HepG2 (cell line): ENCODE measurements around the gene ARMC10. TPM values are rescaled to one million over a fixed set of nuclear protein-coding genes. Genes with fewer than 3 reads are reported as not detected.
A peak's percentile ranks its signal among the peaks of the same experiment; 100 is the strongest.
"Not testable (repeated sequence)": the region's sequence is repeated elsewhere in the genome, so short reads cannot be mapped to it uniquely, and the experiment has no call there.

Experiments used
- ATAC-seq: fragments of 200-7000 bp; cut with Tn5 transposase; 3 replicates; pipeline ENCODE4 v1.9.1; 2020; ENCODE audit warnings: mild to moderate bottlenecking, moderate library complexity
- BruUV-seq: library from RNA; stranded (reverse); fragments of 400-500 nt; replicated peaks from 2 replicates; lab custom pipeline; 2021; lab: Mats Ljungman, UMichigan
- CTCF ChIA-PET: fragments of 300-600 bp; formaldehyde crosslinking; extraction: SDS; loops from one replicate; lab custom pipeline; 2021; ENCODE audit warnings: low total read pairs, inconsistent platforms, low intra/inter-chr PET ratio; lab: Yijun Ruan, JAX
- POLR2A ChIA-PET: fragments of 350-600 bp; sonication (Branson Sonifier 250); formaldehyde crosslinking; loops from one replicate; lab custom pipeline; 2020; ENCODE audit warnings: antibody characterized with exemption, inconsistent platforms; lab: Yijun Ruan, JAX
- DNase-seq: peaks from one replicate; pipeline ENCODE4 v3.0.0-alpha.2; 2015; ENCODE audit warnings: low spot score
- FAIRE-seq: peaks from 3 replicates; lab custom pipeline; 2011; peaks lifted over from hg19 to GRCh38; lab: Jason Lieb, UNC
- H2AFZ ChIP-seq: one replicate; pipeline ENCODE4 v1.6.1; 2011; ENCODE audit warnings: low read length, inconsistent platforms
- H3K27ac ChIP-seq: fragments of 300-600 bp; 3 replicates; pipeline ENCODE4 v1.8.0; 2011; ENCODE audit warnings: mixed run types, mild to moderate bottlenecking, mixed read lengths, low read length, inconsistent platforms; ENCODE audit not compliant: insufficient read depth; ENCODE audit errors: extremely low read length
- H3K27me3 ChIP-seq, 2 experiments: fragments of 200-600 bp in 1 of 2; 2 replicates in 1 of 2; 3 replicates in 1 of 2; pipeline versions ENCODE4 v1.6.0 to v1.8.0; 2011; ENCODE audit warnings: low read length in 2 of 2, mild to moderate bottlenecking in 2 of 2, moderate library complexity in 2 of 2, inconsistent platforms in 1 of 2; ENCODE audit not compliant: insufficient read depth in 2 of 2, control insufficient read depth in 1 of 2
- H3K36me3 ChIP-seq, 2 experiments: fragments of 200-600 bp in 1 of 2; replicated peaks in 1 of 2; 2 replicates in 1 of 2; 3 replicates in 1 of 2; pipeline versions ENCODE4 v1.5.1 to v1.8.0; 2011; ENCODE audit warnings: low read length in 2 of 2, inconsistent platforms in 1 of 2; ENCODE audit not compliant: insufficient read depth in 2 of 2, control insufficient read depth in 1 of 2
- H3K4me1 ChIP-seq: 2 replicates; pipeline ENCODE4 v1.5.1; 2012; ENCODE audit warnings: low read length, inconsistent platforms; ENCODE audit not compliant: insufficient read depth
- H3K4me2 ChIP-seq: 2 replicates; pipeline ENCODE4 v1.6.0; 2011; ENCODE audit warnings: low read depth, low read length, inconsistent platforms
- H3K4me3 ChIP-seq, 3 experiments: fragments of 200-600 bp in 1 of 3; sonication (generic), shearing (Covaris generic) in 1 of 3; replicated peaks in 1 of 3; 2 replicates each; pipeline ENCODE4 v1.5.1; 2011 to 2016; ENCODE audit warnings: low read length in 3 of 3, inconsistent platforms in 2 of 3, low read depth in 2 of 3, mild to moderate bottlenecking in 2 of 3, control low read depth in 1 of 3, mixed read lengths in 1 of 3; ENCODE audit not compliant: insufficient read depth in 1 of 3
- H3K79me2 ChIP-seq: one replicate; pipeline ENCODE4 v1.6.1; 2011; ENCODE audit warnings: low read length, inconsistent platforms; ENCODE audit not compliant: insufficient read depth
- H3K9ac ChIP-seq: 2 replicates; pipeline ENCODE4 v1.6.0; 2011; ENCODE audit warnings: mild to moderate bottlenecking, low read depth, low read length, inconsistent platforms; ENCODE audit not compliant: insufficient read depth
- H3K9me3 ChIP-seq: 2 replicates; pipeline ENCODE4 v1.5.1; 2012; ENCODE audit warnings: mild to moderate bottlenecking, low read length
- H4K20me1 ChIP-seq: 2 replicates; pipeline ENCODE4 v1.6.0; 2011; ENCODE audit warnings: inconsistent platforms, mild to moderate bottlenecking, low read length, moderate library complexity; ENCODE audit not compliant: insufficient read depth
- MIER2 ChIP-seq: IDR thresholded peaks from 2 replicates; pipeline ENCODE4 v1.6.1; 2016; ENCODE audit warnings: missing biosample characterization, missing genetic modification reagents
- RBFOX2 ChIP-seq: fragments of 200-400 bp; formaldehyde crosslinking; IDR thresholded peaks from 2 replicates; pipeline ENCODE4 v1.6.1; 2017; ENCODE audit warnings: low read depth, mild to moderate bottlenecking, low read length
- WIZ ChIP-seq: sonication (generic); formaldehyde crosslinking; IDR thresholded peaks from 2 replicates; pipeline ENCODE4 v1.5.1; 2020; ENCODE audit warnings: mild to moderate bottlenecking, missing genetic modification reagents
- ZNF121 ChIP-seq: sonication (generic); formaldehyde crosslinking; IDR thresholded peaks from 2 replicates; pipeline ENCODE4 v1.5.0; 2020; ENCODE audit warnings: mild to moderate bottlenecking, missing genetic modification reagents
- ZNF672 ChIP-seq: sonication (generic); formaldehyde crosslinking; IDR thresholded peaks from 2 replicates; pipeline ENCODE4 v1.8.1; 2022; ENCODE audit warnings: missing genetic modification reagents
- ZNF792 ChIP-seq: IDR thresholded peaks from 2 replicates; pipeline ENCODE4 v1.6.1; 2016
- WGBS: methylation state at CpG from one replicate; pipeline ENCODE4 v1.1.6; 2017; ENCODE audit warnings: low lambda C conversion rate; 5-methylcytosine and 5-hydroxymethylcytosine counted together
- in situ Hi-C: cut with HindIII; loops from 2 replicates; pipeline ENCODE4 v1.10.0; 2017; ENCODE audit warnings: low pct_unique_long_range_greater_than_20kb; ENCODE audit not compliant: extremely low pct_ligation_motif_present
- intact Hi-C: fragments of 100-400 bp; cut with micrococcal nuclease; formaldehyde crosslinking; loops from one replicate; pipeline ENCODE4 v1.10.0; 2022; ENCODE audit not compliant: unreplicated experiment
- polyA plus RNA-seq, 8 experiments: library from polyadenylated mRNA; depleted of rRNA in 3 of 8; stranded (reverse) in 7 of 8; unstranded in 1 of 8; fragments of >200 nt; fragmentation: Illumina TruSeq in 4 of 8; extraction: Trizol in 4 of 8; gene quantifications; 2 replicates each; pipeline versions ENCODE4 v1.2.1 to v1.2.3, GENCODE V29; 2011 to 2016; ENCODE audit warnings: low read depth in 4 of 8, missing spikeins in 1 of 8, mixed read lengths in 1 of 8; ENCODE audit not compliant: insufficient read depth in 1 of 8
- total RNA-seq, 5 experiments: library from RNA; depleted of rRNA; stranded (reverse); fragments of >200 nt; fragmentation: Illumina TruSeq; extraction: Trizol; gene quantifications; 2 replicates each; pipeline ENCODE4 v1.2.3, GENCODE V29; 2016; ENCODE audit warnings: low read depth in 1 of 5
- TF ChIP-seq, protein P1 (sequence below): sonication (generic); formaldehyde crosslinking; IDR thresholded peaks from 2 replicates; pipeline ENCODE4 v1.5.0; 2020; ENCODE audit warnings: missing genetic modification reagents, mild to moderate bottlenecking, borderline replicate concordance
- TF ChIP-seq, protein P2 (sequence below): sonication (generic); formaldehyde crosslinking; IDR thresholded peaks from 2 replicates; pipeline ENCODE4 v1.5.0; 2020; ENCODE audit warnings: mild to moderate bottlenecking, missing genetic modification reagents
- TF ChIP-seq, protein P3 (sequence below): sonication (generic); formaldehyde crosslinking; conservative IDR thresholded peaks from 2 replicates; pipeline ENCODE4 v1.4.0; 2020; ENCODE audit warnings: missing genetic modification reagents
- TF ChIP-seq, protein P4 (sequence below): IDR thresholded peaks from 2 replicates; pipeline ENCODE4 v1.6.1; 2016; ENCODE audit warnings: mild to moderate bottlenecking
- TF ChIP-seq, protein P5 (sequence below): sonication (generic); formaldehyde crosslinking; IDR thresholded peaks from 2 replicates; pipeline ENCODE4 v1.8.0; 2022; ENCODE audit warnings: mild to moderate bottlenecking, missing genetic modification reagents, moderate library complexity

Gene ARMC10
- total and polyA plus RNA-seq, 2 of the 13 experiments (the other 11 are each of a cell fraction or from before 2014, with no cell fraction given) = 11.3 to 23.7 TPM

DNA sequence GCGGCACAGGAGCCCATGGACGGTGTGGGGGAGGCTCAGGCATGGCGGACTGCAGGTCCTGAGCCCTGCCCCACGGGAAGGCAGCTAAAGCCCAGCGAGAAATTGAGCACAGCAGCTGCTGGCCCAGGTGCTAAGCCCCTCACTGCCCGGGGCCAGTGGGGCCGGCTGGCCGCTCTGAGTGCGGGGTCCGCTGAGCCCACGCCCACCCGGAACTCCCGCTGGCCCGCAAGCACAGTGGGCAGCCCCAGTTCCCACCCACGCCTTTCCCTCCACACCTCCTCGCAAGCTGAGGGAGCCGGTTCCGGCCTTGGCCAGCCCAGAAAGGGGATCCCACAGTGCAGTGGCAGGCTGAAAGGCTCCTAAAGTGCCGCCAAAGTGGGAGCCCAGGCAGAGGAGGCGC, 40.6 kb upstream of the ARMC10 start:
- intact Hi-C loops, H2AFZ ChIP-seq, H3K27ac ChIP-seq, H3K9ac ChIP-seq, ATAC-seq, DNase-seq, H3K79me2 ChIP-seq, H3K27me3 ChIP-seq, FAIRE-seq, BruUV-seq, H3K36me3 ChIP-seq, H3K4me3 ChIP-seq, CTCF ChIA-PET, POLR2A ChIA-PET, H3K4me2 ChIP-seq, H4K20me1 ChIP-seq, H3K9me3 ChIP-seq, in situ Hi-C loops: not testable (repeated sequence)
- 87% methylated on average over 6 of the region's 20 CpGs for WGBS
- peaks cover 17% of the 10 kb centered on the region for H3K4me1 ChIP-seq

DNA sequence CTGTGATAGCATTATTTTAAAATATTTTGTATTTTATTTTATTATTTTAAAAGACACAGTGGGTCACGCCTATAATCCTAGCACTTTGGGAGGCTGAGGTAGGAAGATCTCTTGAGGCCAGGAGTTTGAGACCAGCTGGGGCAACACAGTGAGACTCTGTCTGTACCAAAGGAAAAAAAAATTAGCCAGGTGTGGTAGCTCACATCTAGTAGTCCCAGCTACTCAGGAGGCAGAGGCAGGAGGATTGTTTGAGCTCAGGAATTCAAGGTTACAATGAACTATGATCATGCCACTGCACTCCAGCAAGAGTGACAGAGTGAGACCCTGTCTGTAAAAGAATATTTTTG, 37.5 kb upstream of the ARMC10 start:
- no TSS peak for BruUV-seq
- FAIRE-seq (no peak), ATAC-seq (peak; percentile 66), DNase-seq (peak; percentile 4)
- H3K36me3 ChIP-seq = no peaks in the 10 kb centered on the region
- H3K4me1 ChIP-seq = peaks cover 17% of the 10 kb centered on the region
- H3K9me3 ChIP-seq = no peaks in the 10 kb centered on the region
- H3K4me2 ChIP-seq = peak overlapping the region; percentile 82
- CTCF ChIA-PET = no interaction called here
- H2AFZ ChIP-seq = no peak overlapping the region
- POLR2A ChIA-PET = interaction anchor here (1.4 to 2.4 kb wide), 4 partner anchors 14 to 289 kb away, joined by 7 to 16 read pairs (median 8); partner anchors contain the start of genes ARMC10, FAM185A and FBXL13
- H3K9ac ChIP-seq = no peak overlapping the region
- in situ Hi-C loops = no loop called here
- H3K79me2 ChIP-seq = no peaks in the 10 kb centered on the region
- H4K20me1 ChIP-seq = no peaks in the 10 kb centered on the region
- WGBS = 76% methylated on average over 1 of the region's 1 CpG
- H3K27me3 ChIP-seq = no peaks in the 10 kb centered on the region
- peak overlapping the region; percentile 47 for H3K27ac ChIP-seq
- intact Hi-C loops = no loop called here
- H3K4me3 ChIP-seq = no peak overlapping the region
- TF ChIP-seq, protein P1, sequence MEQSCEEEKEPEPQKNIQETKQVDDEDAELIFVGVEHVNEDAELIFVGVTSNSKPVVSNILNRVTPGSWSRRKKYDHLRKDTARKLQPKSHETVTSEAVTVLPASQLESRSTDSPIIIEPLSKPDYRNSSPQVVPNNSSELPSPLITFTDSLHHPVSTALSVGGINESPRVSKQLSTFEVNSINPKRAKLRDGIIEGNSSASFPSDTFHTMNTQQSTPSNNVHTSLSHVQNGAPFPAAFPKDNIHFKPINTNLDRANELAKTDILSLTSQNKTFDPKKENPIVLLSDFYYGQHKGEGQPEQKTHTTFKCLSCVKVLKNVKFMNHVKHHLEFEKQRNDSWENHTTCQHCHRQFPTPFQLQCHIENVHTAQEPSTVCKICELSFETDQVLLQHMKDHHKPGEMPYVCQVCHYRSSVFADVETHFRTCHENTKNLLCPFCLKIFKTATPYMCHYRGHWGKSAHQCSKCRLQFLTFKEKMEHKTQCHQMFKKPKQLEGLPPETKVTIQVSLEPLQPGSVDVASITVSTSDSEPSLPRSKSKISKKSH (CRISPR knock-in tag) = no peak
- TF ChIP-seq, protein P2, sequence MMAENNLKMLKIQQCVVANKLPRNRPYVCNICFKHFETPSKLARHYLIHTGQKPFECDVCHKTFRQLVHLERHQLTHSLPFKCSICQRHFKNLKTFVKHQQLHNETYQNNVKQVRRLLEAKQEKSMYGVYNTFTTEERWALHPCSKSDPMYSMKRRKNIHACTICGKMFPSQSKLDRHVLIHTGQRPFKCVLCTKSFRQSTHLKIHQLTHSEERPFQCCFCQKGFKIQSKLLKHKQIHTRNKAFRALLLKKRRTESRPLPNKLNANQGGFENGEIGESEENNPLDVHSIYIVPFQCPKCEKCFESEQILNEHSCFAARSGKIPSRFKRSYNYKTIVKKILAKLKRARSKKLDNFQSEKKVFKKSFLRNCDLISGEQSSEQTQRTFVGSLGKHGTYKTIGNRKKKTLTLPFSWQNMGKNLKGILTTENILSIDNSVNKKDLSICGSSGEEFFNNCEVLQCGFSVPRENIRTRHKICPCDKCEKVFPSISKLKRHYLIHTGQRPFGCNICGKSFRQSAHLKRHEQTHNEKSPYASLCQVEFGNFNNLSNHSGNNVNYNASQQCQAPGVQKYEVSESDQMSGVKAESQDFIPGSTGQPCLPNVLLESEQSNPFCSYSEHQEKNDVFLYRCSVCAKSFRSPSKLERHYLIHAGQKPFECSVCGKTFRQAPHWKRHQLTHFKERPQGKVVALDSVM = 0 out of 2 replicates have a peak, but pooled peaks have one; percentile 43
- TF ChIP-seq ZNF792 (CRISPR knock-in tag) (no peak), RBFOX2 (no peak), WIZ (CRISPR knock-in tag) (no peak), ZNF672 (no peak), ZNF121 (CRISPR knock-in tag) (peak; percentile 30; the same call in 1 of the 2 replicates), MIER2 (CRISPR knock-in tag) (no peak)
- TF ChIP-seq, protein P3, sequence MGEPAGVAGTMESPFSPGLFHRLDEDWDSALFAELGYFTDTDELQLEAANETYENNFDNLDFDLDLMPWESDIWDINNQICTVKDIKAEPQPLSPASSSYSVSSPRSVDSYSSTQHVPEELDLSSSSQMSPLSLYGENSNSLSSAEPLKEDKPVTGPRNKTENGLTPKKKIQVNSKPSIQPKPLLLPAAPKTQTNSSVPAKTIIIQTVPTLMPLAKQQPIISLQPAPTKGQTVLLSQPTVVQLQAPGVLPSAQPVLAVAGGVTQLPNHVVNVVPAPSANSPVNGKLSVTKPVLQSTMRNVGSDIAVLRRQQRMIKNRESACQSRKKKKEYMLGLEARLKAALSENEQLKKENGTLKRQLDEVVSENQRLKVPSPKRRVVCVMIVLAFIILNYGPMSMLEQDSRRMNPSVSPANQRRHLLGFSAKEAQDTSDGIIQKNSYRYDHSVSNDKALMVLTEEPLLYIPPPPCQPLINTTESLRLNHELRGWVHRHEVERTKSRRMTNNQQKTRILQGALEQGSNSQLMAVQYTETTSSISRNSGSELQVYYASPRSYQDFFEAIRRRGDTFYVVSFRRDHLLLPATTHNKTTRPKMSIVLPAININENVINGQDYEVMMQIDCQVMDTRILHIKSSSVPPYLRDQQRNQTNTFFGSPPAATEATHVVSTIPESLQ (CRISPR knock-in tag) = no peak
- TF ChIP-seq, protein P4, sequence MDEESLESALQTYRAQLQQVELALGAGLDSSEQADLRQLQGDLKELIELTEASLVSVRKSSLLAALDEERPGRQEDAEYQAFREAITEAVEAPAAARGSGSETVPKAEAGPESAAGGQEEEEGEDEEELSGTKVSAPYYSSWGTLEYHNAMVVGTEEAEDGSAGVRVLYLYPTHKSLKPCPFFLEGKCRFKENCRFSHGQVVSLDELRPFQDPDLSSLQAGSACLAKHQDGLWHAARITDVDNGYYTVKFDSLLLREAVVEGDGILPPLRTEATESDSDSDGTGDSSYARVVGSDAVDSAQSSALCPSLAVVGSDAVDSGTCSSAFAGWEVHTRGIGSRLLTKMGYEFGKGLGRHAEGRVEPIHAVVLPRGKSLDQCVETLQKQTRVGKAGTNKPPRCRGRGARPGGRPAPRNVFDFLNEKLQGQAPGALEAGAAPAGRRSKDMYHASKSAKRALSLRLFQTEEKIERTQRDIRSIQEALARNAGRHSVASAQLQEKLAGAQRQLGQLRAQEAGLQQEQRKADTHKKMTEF (CRISPR knock-in tag) = no peak
- TF ChIP-seq, protein P5, sequence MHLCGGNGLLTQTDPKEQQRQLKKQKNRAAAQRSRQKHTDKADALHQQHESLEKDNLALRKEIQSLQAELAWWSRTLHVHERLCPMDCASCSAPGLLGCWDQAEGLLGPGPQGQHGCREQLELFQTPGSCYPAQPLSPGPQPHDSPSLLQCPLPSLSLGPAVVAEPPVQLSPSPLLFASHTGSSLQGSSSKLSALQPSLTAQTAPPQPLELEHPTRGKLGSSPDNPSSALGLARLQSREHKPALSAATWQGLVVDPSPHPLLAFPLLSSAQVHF (CRISPR knock-in tag) = no peak
